ENCODE data around the gene REELD1.

REELD1 gene

GRCh38 chr4:146222313-146222712 lies 8.0 kb downstream of the REELD1 start:
- no peaks in the 10 kb centered on the region for H3K36me3 ChIP-seq
- H3K27me3 ChIP-seq, result peaks cover 15% of the 10 kb centered on the region
- no peaks in the 10 kb centered on the region for H3K9me3 ChIP-seq
- no peaks in the 10 kb centered on the region for H3K4me1 ChIP-seq (ENCODE audit: control insufficient read depth in 1 of 2, insufficient read depth in 1 of 2, low read depth in 1 of 2, low read length in 1 of 2)
- no peak overlapping the region for H3K4me3 ChIP-seq (ENCODE audit: low read depth in 1 of 2, low read length in 1 of 2)
- no peak overlapping the region for H3K27ac ChIP-seq
- TF ChIP-seq CTCF (IDR thresholded peaks at IDR 0.05), result no peak

GRCh38 chr4:146224326-146224966 lies 10.1 kb downstream of the REELD1 start:
- no peak overlapping the region for H3K4me3 ChIP-seq (ENCODE audit: low read depth in 1 of 2, low read length in 1 of 2)
- peaks cover 25% of the 10 kb centered on the region for H3K27me3 ChIP-seq
- no peak overlapping the region for H3K27ac ChIP-seq
- no peaks in the 10 kb centered on the region for H3K36me3 ChIP-seq
- TF ChIP-seq CTCF (IDR thresholded peaks at IDR 0.05), result no peak
- H3K9me3 ChIP-seq, result no peaks in the 10 kb centered on the region
- H3K4me1 ChIP-seq (ENCODE audit: control insufficient read depth in 1 of 2, insufficient read depth in 1 of 2, low read depth in 1 of 2, low read length in 1 of 2), result no peaks in the 10 kb centered on the region

DNA sequence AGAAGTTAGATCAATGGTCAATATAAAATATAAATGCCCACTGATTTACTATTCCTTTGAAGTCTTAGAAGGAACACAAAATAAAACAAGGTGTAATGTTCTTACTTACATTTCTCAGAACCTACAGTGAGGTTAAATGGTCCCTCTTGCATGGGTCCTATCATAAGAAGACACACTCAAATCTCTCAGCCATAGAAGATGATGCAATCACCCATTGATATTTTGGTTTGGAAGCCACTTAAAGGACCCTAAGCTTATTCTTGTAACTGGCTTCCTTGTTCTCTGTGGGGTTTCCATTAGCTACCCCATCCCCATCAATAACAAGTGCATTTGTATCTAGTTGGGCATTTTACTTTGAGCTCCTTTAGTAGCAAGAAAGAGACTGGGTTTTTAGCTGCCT lies 15.1 kb downstream of the REELD1 start:
- H3K27me3 ChIP-seq, result peaks cover 30% of the 10 kb centered on the region
- H3K36me3 ChIP-seq, result no peaks in the 10 kb centered on the region
- no peak for TF ChIP-seq CTCF (IDR thresholded peaks at IDR 0.05)
- no peak overlapping the region for H3K4me3 ChIP-seq (ENCODE audit: low read depth in 1 of 2, low read length in 1 of 2)
- H3K9me3 ChIP-seq, result no peaks in the 10 kb centered on the region
- H3K4me1 ChIP-seq (ENCODE audit: control insufficient read depth in 1 of 2, insufficient read depth in 1 of 2, low read depth in 1 of 2, low read length in 1 of 2), result peaks cover 0 to 7% of the 10 kb centered on the region in 2 experiments
- H3K27ac ChIP-seq, result no peak overlapping the region

DNA sequence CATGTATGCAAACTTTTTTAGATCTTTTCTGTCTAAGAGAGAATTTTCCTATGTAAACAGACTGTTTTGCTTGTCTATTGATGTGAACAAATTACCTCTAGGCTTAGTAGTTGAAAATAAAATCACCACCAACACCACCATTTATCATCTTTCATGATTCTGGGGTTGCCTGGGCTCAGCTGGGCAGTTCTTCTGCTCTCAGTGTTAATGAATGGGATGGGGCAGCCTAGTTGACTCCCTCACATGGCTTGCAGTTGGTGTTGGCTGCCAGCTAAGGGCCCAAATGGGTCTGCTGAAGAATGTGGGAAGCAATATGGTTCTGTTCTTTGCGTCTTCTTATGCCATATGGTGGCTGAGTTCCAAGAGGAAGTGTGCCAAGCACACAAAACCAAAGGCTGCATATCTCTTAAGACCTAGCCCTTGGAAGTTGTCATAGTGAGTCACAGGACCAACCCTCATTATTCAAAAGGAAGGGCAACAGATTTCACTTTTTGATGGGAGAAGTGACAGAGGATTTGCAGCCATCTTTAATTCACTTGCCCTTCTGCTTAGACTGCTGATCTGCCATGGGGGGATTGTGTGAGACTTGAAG lies 17.9 kb downstream of the REELD1 start:
- H3K4me1 ChIP-seq (ENCODE audit: control insufficient read depth in 1 of 2, insufficient read depth in 1 of 2, low read depth in 1 of 2, low read length in 1 of 2), result peaks cover 9 to 19% of the 10 kb centered on the region in 2 experiments
- H3K4me3 ChIP-seq (ENCODE audit: low read depth in 1 of 2, low read length in 1 of 2), result no peak overlapping the region
- no peak overlapping the region for H3K27ac ChIP-seq
- H3K36me3 ChIP-seq, result no peaks in the 10 kb centered on the region
- no peak for TF ChIP-seq CTCF (IDR thresholded peaks at IDR 0.05)
- H3K9me3 ChIP-seq, result no peaks in the 10 kb centered on the region
- H3K27me3 ChIP-seq, result peaks cover 20% of the 10 kb centered on the region

GRCh38 chr4:146235654-146236177 lies 21.4 kb downstream of the REELD1 start:
- H3K27ac ChIP-seq, result no peak overlapping the region
- H3K36me3 ChIP-seq, result no peaks in the 10 kb centered on the region
- H3K4me1 ChIP-seq (ENCODE audit: control insufficient read depth in 1 of 2, insufficient read depth in 1 of 2, low read depth in 1 of 2, low read length in 1 of 2), result peaks cover 9 to 19% of the 10 kb centered on the region in 2 experiments
- no peaks in the 10 kb centered on the region for H3K9me3 ChIP-seq
- peaks cover 5% of the 10 kb centered on the region for H3K27me3 ChIP-seq
- no peak overlapping the region for H3K4me3 ChIP-seq (ENCODE audit: low read depth in 1 of 2, low read length in 1 of 2)
- TF ChIP-seq CTCF (IDR thresholded peaks at IDR 0.05), result no peak
